Small intestine (tissue), 16 donors: ENCODE measurements around the gene CLTC. TPM values are rescaled to one million over a fixed set of nuclear protein-coding genes. Genes with fewer than 3 reads are reported as not detected.
"Not testable (repeated sequence)": the region's sequence is repeated elsewhere in the genome, so short reads cannot be mapped to it uniquely, and the experiment has no call there.

Source experiments
- DNase-seq, 2 donors: peaks; one replicate each; pipeline versions ENCODE4 v3.0.0 to v3.0.0-alpha.2; 2013
- FAIRE-seq: peaks from 2 replicates; lab custom pipeline; 2012; peaks lifted over from hg19 to GRCh38; lab: Jason Lieb, UNC
- H3K27ac ChIP-seq, 3 donors: one replicate each; pipeline ENCODE4 v1.5.1; 2013; ENCODE audit warnings: low read length in 2 of 3, mild to moderate bottlenecking in 2 of 3, control low read depth in 1 of 3, inconsistent platforms in 1 of 3, low read depth in 1 of 3, moderate library complexity in 1 of 3
- H3K27me3 ChIP-seq, 3 donors: one replicate each; pipeline ENCODE4 v1.6.1; 2013; ENCODE audit warnings: low read length in 3 of 3, inconsistent platforms in 1 of 3; ENCODE audit not compliant: control insufficient read depth in 3 of 3, insufficient read depth in 3 of 3
- H3K36me3 ChIP-seq, 3 donors: one replicate each; pipeline ENCODE4 v1.6.1; 2013; ENCODE audit warnings: low read length in 3 of 3, inconsistent platforms in 1 of 3, low read depth in 1 of 3, mild to moderate bottlenecking in 1 of 3, moderate library complexity in 1 of 3; ENCODE audit not compliant: control insufficient read depth in 3 of 3, insufficient read depth in 2 of 3
- H3K4me1 ChIP-seq, 3 donors: one replicate each; pipeline ENCODE4 v1.6.1; 2013; ENCODE audit warnings: low read length in 2 of 3, inconsistent platforms in 1 of 3, low read depth in 1 of 3, mild to moderate bottlenecking in 1 of 3, moderate library complexity in 1 of 3; ENCODE audit not compliant: control insufficient read depth in 3 of 3, insufficient read depth in 2 of 3
- H3K4me3 ChIP-seq, 3 donors: one replicate each; pipeline ENCODE4 v1.5.1; 2013; ENCODE audit warnings: low read length in 3 of 3, control low read depth in 1 of 3, inconsistent platforms in 1 of 3, low read depth in 1 of 3, mild to moderate bottlenecking in 1 of 3, moderate library complexity in 1 of 3
- H3K9me3 ChIP-seq, 2 donors: one replicate each; pipeline ENCODE4 v1.6.1; 2013; ENCODE audit warnings: low read depth in 1 of 2, low read length in 1 of 2; ENCODE audit not compliant: control insufficient read depth in 2 of 2, insufficient read depth in 1 of 2
- WGBS, 3 donors: extraction: QIAGEN DNeasy Blood & Tissue Kit; methylation state at CpG; one replicate each; pipeline ENCODE4 v1.1.7; 2013; 5-methylcytosine and 5-hydroxymethylcytosine counted together
- long read RNA-seq, 10 donors: transcript quantifications; one replicate each; lab custom pipeline, GENCODE V29; 2026
- polyA plus RNA-seq, 4 donors: library from polyadenylated mRNA; stranded (reverse) in 3 of 4; unstranded in 1 of 4; fragments of 200-250 nt in 3 of 4; fragments of 120-200 nt in 1 of 4; gene quantifications; one replicate each; pipeline versions ENCODE4 v1.2.1 to v1.2.3, GENCODE V29; 2013
- donor health status: healthy with polysubstance abuse.
- donor health status: control.
- donor health status: control.
- donor health status: Bipolar disorder and iron deficiency.
- donor health status: healthy.

CLTC gene
- polyA plus RNA-seq, result 100 to 1,000 TPM in 1 of 4 donors, 10 to 100 TPM in 3; 60.4 to 175 (median 79.6) TPM
- long read RNA-seq, donor 1, result 0 reads
- long read RNA-seq, donor 2, full-length matches to known transcripts, result 11 of 27 reads
- long read RNA-seq, donor 2, partial matches to known transcripts, result 16 of 27 reads
- long read RNA-seq, donor 2, other reads (novel, unspliced or antisense), result 0 of 27 reads
- long read RNA-seq, donor 3, partial matches to known transcripts, result 129 of 131 reads
- long read RNA-seq, donor 3, other reads (novel, unspliced or antisense), result 0 of 131 reads
- long read RNA-seq, donor 4, result 0 reads
- long read RNA-seq, donor 5, full-length matches to known transcripts, result 2 of 15 reads
- long read RNA-seq, donor 5, partial matches to known transcripts, result 13 of 15 reads
- long read RNA-seq, donor 5, other reads (novel, unspliced or antisense), result 0 of 15 reads
- long read RNA-seq, donor 6, full-length matches to known transcripts, result 7 of 42 reads
- long read RNA-seq, donor 6, partial matches to known transcripts, result 23 of 42 reads
- long read RNA-seq, donor 6, other reads (novel, unspliced or antisense), result 12 of 42 reads
- long read RNA-seq, donor 7, full-length matches to known transcripts, result 6 of 34 reads
- long read RNA-seq, donor 7, partial matches to known transcripts, result 12 of 34 reads
- long read RNA-seq, donor 7, other reads (novel, unspliced or antisense), result 16 of 34 reads
- long read RNA-seq, donor 8, partial matches to known transcripts, result 0 of 1 reads
- long read RNA-seq, donor 8, other reads (novel, unspliced or antisense), result 0 of 1 reads
- long read RNA-seq, donor 9, result 0 reads
- long read RNA-seq, donor 10, full-length matches to known transcripts, result 8 of 32 reads
- long read RNA-seq, donor 10, partial matches to known transcripts, result 24 of 32 reads
- long read RNA-seq, donor 10, other reads (novel, unspliced or antisense), result 0 of 32 reads

GRCh38 chr17:59619298-59620063 lies at the start of gene CLTC:
TSS of gene CLTC (plus strand) at chr17:59619895. CDS start at chr17:59620132, 237 bp downstream.
- 0 to 1% (median 0%) methylated on average over 46 to 65 of the region's 65 CpGs for WGBS, 3 donors
- peaks cover 0 to 2% (median 0%) of the 10 kb centered on the region in 3 donors for H3K36me3 ChIP-seq
- peaks cover 2 to 22% (median 5%) of the 10 kb centered on the region in 3 donors for H3K4me1 ChIP-seq
- DNase-seq (peak; percentile 94 to 99), FAIRE-seq (no peak)
- H3K9me3 ChIP-seq, result no peaks in the 10 kb centered on the region
- peak within 1 kb of the TSS; percentile 92 to 99 (median 92) for H3K27ac ChIP-seq
- H3K27me3 ChIP-seq, result no peaks in the 10 kb centered on the region
- H3K4me3 ChIP-seq, result peak within 1 kb of the TSS; percentile 90 to 100 (median 99)

DNA sequence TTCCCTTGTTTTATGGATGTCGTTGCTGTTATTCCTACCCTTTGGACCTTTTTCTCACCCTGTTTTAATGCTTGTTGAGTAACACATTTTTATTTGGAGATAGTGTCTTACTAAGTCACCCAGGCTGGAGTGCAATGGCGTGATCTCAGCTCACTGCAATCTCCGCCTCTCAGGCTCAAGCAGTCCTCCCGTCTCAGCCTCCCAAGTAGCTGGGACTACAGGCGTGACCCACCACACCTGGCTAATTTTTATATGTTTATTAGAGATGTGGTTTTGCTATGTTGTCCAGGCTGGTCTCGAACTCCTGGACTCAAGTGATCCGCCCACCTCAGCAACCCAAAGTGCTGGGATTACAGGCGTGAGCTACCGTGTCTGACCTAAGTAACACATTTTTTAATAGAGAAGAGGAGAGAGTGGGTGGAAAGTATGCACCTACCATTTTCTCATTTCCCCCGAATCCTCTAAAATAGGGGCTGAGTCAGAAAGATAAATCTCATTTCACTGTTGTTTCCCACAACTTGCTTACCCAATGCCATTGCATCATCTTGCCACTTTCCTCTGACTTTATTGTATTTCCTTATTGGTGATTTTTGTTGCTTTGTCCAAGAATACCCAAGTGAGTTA lies 47.3 kb upstream of the CLTC start:
- 90 to 92% (median 90%) methylated on average over 10 of the region's 10 CpGs for WGBS, 3 donors
- Histone ChIP-seq H3K4me1 (no peaks in the 10 kb centered on the region), H3K27ac (no peak overlapping the region), H3K36me3 (peaks cover 0 to 21% (median 0%) of the 10 kb centered on the region in 3 donors), H3K9me3 (no peaks in the 10 kb centered on the region), H3K27me3 (no peaks in the 10 kb centered on the region), H3K4me3 (no peak overlapping the region)
- DNase-seq (no peak), FAIRE-seq (no peak)

DNA sequence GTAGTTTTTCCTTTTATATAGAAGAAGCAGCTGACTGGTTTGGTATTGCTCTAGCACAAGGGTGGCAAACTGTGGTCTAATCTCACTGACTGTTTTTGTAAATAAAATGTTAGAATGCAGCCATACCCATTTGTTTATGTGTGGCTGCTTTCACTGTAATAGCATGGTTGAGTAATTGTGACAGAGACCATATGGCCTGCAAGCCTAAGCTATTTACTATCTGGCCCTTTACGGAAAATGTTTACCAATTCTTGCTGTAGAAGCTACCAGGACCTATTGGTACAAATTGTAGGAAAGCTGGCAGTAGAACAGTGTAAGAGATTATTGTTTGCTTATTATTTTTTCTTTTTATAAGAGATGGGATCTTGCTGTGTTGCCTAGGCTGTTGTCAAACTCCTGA lies 35.5 kb upstream of the CLTC start:
- H3K9me3 ChIP-seq, H3K4me1 ChIP-seq, H3K27ac ChIP-seq, H3K27me3 ChIP-seq, DNase-seq, H3K4me3 ChIP-seq, H3K36me3 ChIP-seq, FAIRE-seq: not testable (repeated sequence)
- no CpG with 5 or more reads among the region's 1 CpG for WGBS, 3 donors

- Histone ChIP-seq H3K4me3 (no peak overlapping the region), H3K27me3 (no peaks in the 10 kb centered on the region), H3K4me1 (no peaks in the 10 kb centered on the region), H3K36me3 (peaks cover 4 to 13% (median 6%) of the 10 kb centered on the region in 3 donors), H3K9me3 (no peaks in the 10 kb centered on the region), H3K27ac (no peak overlapping the region)
- FAIRE-seq (no peak), DNase-seq (no peak)
Measured at GRCh38 chr17:59600169-59600568, 19.5 kb upstream of the CLTC start.

DNA sequence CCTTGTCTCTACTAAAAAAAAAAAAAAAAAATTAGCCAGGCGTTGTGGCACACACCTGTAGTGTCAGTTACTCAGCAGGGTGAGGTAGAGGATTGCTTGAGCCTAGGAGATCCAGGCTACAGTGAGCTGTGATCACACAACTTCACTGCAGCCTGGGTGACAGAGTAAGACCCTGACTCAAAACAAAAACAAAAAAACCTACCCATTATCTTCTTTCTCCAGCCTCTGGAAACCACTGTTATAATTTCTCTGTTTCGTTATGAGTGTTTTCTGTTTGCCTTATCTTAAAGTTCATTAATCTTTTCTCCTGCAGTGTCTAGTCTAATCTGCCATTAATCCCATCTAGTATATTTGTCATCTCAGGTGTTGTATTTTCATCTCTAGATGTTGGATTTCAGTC lies 18.6 kb upstream of the CLTC start:
- Histone ChIP-seq H3K36me3 (peaks cover 4 to 13% (median 6%) of the 10 kb centered on the region in 3 donors), H3K27me3 (no peaks in the 10 kb centered on the region), H3K9me3 (no peaks in the 10 kb centered on the region), H3K4me3 (no peak overlapping the region), H3K4me1 (no peaks in the 10 kb centered on the region), H3K27ac (no peak overlapping the region)
- WGBS, 3 donors, result 72 to 86% (median 86%) methylated on average over 2 of the region's 2 CpGs
- no peak for FAIRE-seq
- DNase-seq, result no peak

- WGBS, 3 donors, result 77 to 92% (median 91%) methylated on average over 3 of the region's 3 CpGs
- DNase-seq, result no peak
- no peak for FAIRE-seq
- Histone ChIP-seq H3K27ac (no peak overlapping the region), H3K36me3 (peaks cover 5 to 11% (median 6%) of the 10 kb centered on the region in 3 donors), H3K4me1 (no peaks in the 10 kb centered on the region), H3K9me3 (no peaks in the 10 kb centered on the region), H3K27me3 (no peaks in the 10 kb centered on the region), H3K4me3 (no peak overlapping the region)
Measured at GRCh38 chr17:59607061-59607460, 12.6 kb upstream of the CLTC start.

- Histone ChIP-seq H3K4me1 (no peaks in the 10 kb centered on the region), H3K4me3 (no peak overlapping the region), H3K36me3 (peaks cover 2 to 7% (median 3%) of the 10 kb centered on the region in 3 donors), H3K27ac (no peak overlapping the region), H3K27me3 (no peaks in the 10 kb centered on the region), H3K9me3 (no peaks in the 10 kb centered on the region)
- DNase-seq (no peak), FAIRE-seq (no peak)
- 90 to 94% (median 93%) methylated on average over 5 of the region's 5 CpGs for WGBS, 3 donors
Measured at GRCh38 chr17:59607817-59608403, 11.8 kb upstream of the CLTC start.
